B cell (primary cell): ENCODE measurements around the gene YJU2. TPM values are rescaled to one million over a fixed set of nuclear protein-coding genes. Genes with fewer than 3 reads are reported as not detected.

Experiments used
- ATAC-seq: fragments of 200-7000 bp; cut with Tn5 transposase; one replicate; pipeline ENCODE4 v1.10.0; 2021; ENCODE audit warnings: low read depth, mild to moderate bottlenecking, moderate number of reproducible peaks, moderate library complexity
- CTCF ChIA-PET: fragments of 350-600 bp; sonication (Branson Sonifier 250); formaldehyde crosslinking; loops from one replicate; lab custom pipeline; 2021; ENCODE audit warnings: antibody characterized with exemption, inconsistent platforms; lab: Charles Lee
- POLR2A ChIA-PET: fragments of 350-600 bp; sonication (Branson Sonifier 250); formaldehyde crosslinking; loops from one replicate; lab custom pipeline; 2021; ENCODE audit warnings: antibody characterized with exemption; lab: Charles Lee
- DNase-seq: peaks from one replicate; pipeline ENCODE4 v3.0.0; 2013
- H2AFZ ChIP-seq: 2 replicates; pipeline ENCODE4 v1.6.1; 2012; ENCODE audit warnings: mild to moderate bottlenecking, low read depth, low read length; ENCODE audit not compliant: insufficient read depth, poor library complexity, severe bottlenecking
- H3K27ac ChIP-seq, 2 donors: 1 replicate in 1 of 2; 2 replicates in 1 of 2; pipeline ENCODE4 v1.5.1; 2012 to 2013; ENCODE audit warnings: low read length in 2 of 2, mild to moderate bottlenecking in 2 of 2, moderate library complexity in 1 of 2
- H3K27me3 ChIP-seq, 4 experiments: fragments of 200-600 bp in 1 of 4; sonication (generic) in 1 of 4; replicated peaks in 1 of 4; 1 replicate in 2 of 4; 2 replicates in 2 of 4; pipeline versions ENCODE4 v1.6.1 to v1.7.0; 2013 to 2016; ENCODE audit warnings: low read length in 3 of 4, mild to moderate bottlenecking in 2 of 4, mixed read lengths in 1 of 4, moderate library complexity in 1 of 4; ENCODE audit not compliant: insufficient read depth in 4 of 4, control insufficient read depth in 3 of 4; ENCODE audit errors: control extremely low read depth in 1 of 4
- H3K36me3 ChIP-seq, 2 experiments: replicated peaks in 1 of 2; 1 replicate in 1 of 2; 2 replicates in 1 of 2; pipeline versions ENCODE4 v1.6.1 to v1.7.1; 2013; ENCODE audit warnings: low read length in 1 of 2; ENCODE audit not compliant: insufficient read depth in 2 of 2, control insufficient read depth in 1 of 2; ENCODE audit errors: control extremely low read depth in 1 of 2, extremely low read depth in 1 of 2
- H3K4me1 ChIP-seq, 2 donors: fragments of 200-600 bp in 1 of 2; sonication (generic) in 1 of 2; 1 replicate in 1 of 2; 2 replicates in 1 of 2; pipeline versions ENCODE4 v1.5.1 to v1.6.1; 2013 to 2017; ENCODE audit warnings: low read length in 2 of 2; ENCODE audit not compliant: control insufficient read depth in 2 of 2, insufficient read depth in 2 of 2
- H3K4me2 ChIP-seq: replicated peaks from 2 replicates; pipeline ENCODE3; 2012; ENCODE audit warnings: mild to moderate bottlenecking, low read depth, low read length; ENCODE audit not compliant: poor library complexity, severe bottlenecking
- H3K4me3 ChIP-seq, 5 experiments: fragments of 200-600 bp in 1 of 5; sonication (generic) in 1 of 5; 1 replicate in 3 of 5; 2 replicates in 2 of 5; pipeline versions ENCODE4 v1.5.1 to v1.7.0; 2011 to 2016; ENCODE audit warnings: low read length in 4 of 5, mild to moderate bottlenecking in 4 of 5, low read depth in 2 of 5, control low read depth in 1 of 5, moderate library complexity in 1 of 5; ENCODE audit not compliant: insufficient read depth in 1 of 5; ENCODE audit errors: control extremely low read depth in 1 of 5, extremely low read depth in 1 of 5
- H3K79me2 ChIP-seq: fragments of 200-600 bp; sonication (generic); one replicate; pipeline ENCODE4 v1.6.0; 2016; ENCODE audit warnings: low read length; ENCODE audit not compliant: control insufficient read depth, insufficient read depth
- H3K9ac ChIP-seq: fragments of 200-600 bp; sonication (generic); 2 replicates; pipeline ENCODE4 v1.6.1; 2017; ENCODE audit warnings: mild to moderate bottlenecking, low read length, moderate library complexity
- H3K9me3 ChIP-seq, 3 donors: one replicate each; pipeline versions ENCODE4 v1.6.1 to v1.7.1; 2013; ENCODE audit warnings: low read length in 2 of 3; ENCODE audit not compliant: control insufficient read depth in 2 of 3, insufficient read depth in 1 of 3; ENCODE audit errors: control extremely low read depth in 1 of 3
- H4K20me1 ChIP-seq: 2 replicates; pipeline ENCODE4 v1.6.0; 2012; ENCODE audit warnings: mild to moderate bottlenecking, low read length; ENCODE audit not compliant: insufficient read depth, control insufficient read depth, poor library complexity, severe bottlenecking
- H3K27ac Mint-ChIP-seq: one replicate; pipeline ENCODE4 v1.8.0; 2021; ENCODE audit warnings: mixed read lengths
- H3K27me3 Mint-ChIP-seq: one replicate; pipeline ENCODE4 v1.8.0; 2021; ENCODE audit warnings: mixed read lengths
- H3K4me1 Mint-ChIP-seq: one replicate; pipeline ENCODE4 v1.8.0; 2021; ENCODE audit warnings: mixed read lengths
- H3K4me3 Mint-ChIP-seq: one replicate; pipeline ENCODE4 v1.8.0; 2021; ENCODE audit warnings: mixed read lengths
- H3K9me3 Mint-ChIP-seq: one replicate; pipeline ENCODE4 v1.8.0; 2022; ENCODE audit warnings: mixed read lengths; ENCODE audit not compliant: insufficient read depth
- CTCF ChIP-seq: fragments of 200-600 bp; IDR thresholded peaks from one replicate; pipeline ENCODE4 v1.8.0; 2022; ENCODE audit warnings: antibody characterized with exemption, mild to moderate bottlenecking
- EZH2 ChIP-seq: IDR thresholded peaks from 2 replicates; pipeline ENCODE4 v1.6.1; 2012; ENCODE audit warnings: borderline replicate concordance, low read depth, mild to moderate bottlenecking, moderate library complexity, low read length; ENCODE audit not compliant: insufficient read depth, poor library complexity, severe bottlenecking
- WGBS: methylation state at CpG from one replicate; pipeline ENCODE4 v1.1.5; 2013; ENCODE audit warnings: missing lambda C conversion rate; ENCODE audit not compliant: insufficient coverage; 5-methylcytosine and 5-hydroxymethylcytosine counted together
- intact Hi-C: fragments of 100-400 bp; cut with micrococcal nuclease; formaldehyde crosslinking; loops from one replicate; pipeline ENCODE4 v1.10.0; 2022
- polyA plus RNA-seq: library from polyadenylated mRNA; depleted of rRNA; stranded (reverse); fragments of >200 nt; gene quantifications from 2 replicates; pipeline ENCODE4 v1.2.3, GENCODE V29; 2012
- total RNA-seq, 2 donors: library from RNA; stranded (reverse); fragments of 120-200 nt in 1 of 2; gene quantifications; 1 replicate in 1 of 2; 2 replicates in 1 of 2; pipeline versions ENCODE4 v1.2.3 to v1.2.4, GENCODE V29; 2013 to 2022

YJU2 gene
- total and polyA plus RNA-seq, 2 donors (not counting 1 experiment from before 2014, with no cell fraction given) = 40.3 to 45.7 TPM

DNA sequence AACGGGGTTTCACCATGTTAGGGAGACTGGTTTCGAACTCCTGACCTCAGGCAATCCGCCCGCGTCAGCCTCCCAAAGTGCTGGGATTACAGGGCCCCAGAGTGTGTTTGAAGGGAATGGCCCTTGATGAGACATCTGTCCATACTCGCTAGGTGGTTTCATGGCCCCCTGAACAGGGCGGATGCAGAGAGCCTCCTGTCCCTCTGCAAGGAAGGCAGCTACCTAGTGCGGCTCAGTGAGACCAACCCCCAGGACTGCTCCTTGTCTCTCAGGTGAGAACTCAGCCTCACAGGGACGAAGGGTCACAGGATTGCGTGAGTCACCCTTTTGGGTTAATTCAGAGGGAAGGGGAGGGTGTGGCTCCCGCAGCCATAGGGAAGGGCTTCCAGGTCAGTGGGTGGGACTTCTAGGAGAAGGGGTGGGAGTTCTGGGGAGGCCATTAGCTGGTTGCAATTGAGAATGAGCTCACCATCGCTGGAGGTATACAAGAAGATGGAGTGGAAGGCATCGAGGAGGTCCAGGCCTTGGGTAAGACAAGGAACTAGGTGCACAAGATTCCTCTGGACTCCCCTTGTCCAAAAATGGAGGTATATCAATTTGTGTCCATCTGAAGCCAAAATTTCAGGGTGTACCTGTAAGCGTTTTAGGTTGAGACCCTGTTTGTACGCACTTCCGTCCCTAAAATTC is 41.4 kb downstream of the YJU2 start:
- H3K4me1 ChIP-seq = no peaks in the 10 kb centered on the region
- ChIA-PET CTCF (no interaction called here), POLR2A (no interaction called here)
- no peak overlapping the region for H3K27ac ChIP-seq
- intact Hi-C loops = no loop called here
- no peaks in the 10 kb centered on the region for H3K36me3 ChIP-seq
- no peaks in the 10 kb centered on the region for H3K4me1 Mint-ChIP-seq
- no peak overlapping the region for H3K4me3 Mint-ChIP-seq
- no peaks in the 10 kb centered on the region for H4K20me1 ChIP-seq
- H3K9me3 ChIP-seq = peaks cover 0 to 5% (median 0%) of the 10 kb centered on the region in 3 donors
- ATAC-seq (no peak), DNase-seq (no peak)
- H3K27me3 Mint-ChIP-seq = peaks cover 5% of the 10 kb centered on the region
- no peak overlapping the region for H3K27ac Mint-ChIP-seq
- H3K4me2 ChIP-seq = no peak overlapping the region
- no peak overlapping the region for H3K9ac ChIP-seq
- H3K27me3 ChIP-seq = peaks cover 0 to 14% (median 1%) of the 10 kb centered on the region in 4 experiments
- H3K4me3 ChIP-seq = no peak overlapping the region
- TF ChIP-seq CTCF (no peak), EZH2 (no peak)
- no peaks in the 10 kb centered on the region for H3K9me3 Mint-ChIP-seq
- no peaks in the 10 kb centered on the region for H3K79me2 ChIP-seq
- 87% methylated on average over 13 of the region's 16 CpGs for WGBS
- H2AFZ ChIP-seq = no peak overlapping the region

DNA sequence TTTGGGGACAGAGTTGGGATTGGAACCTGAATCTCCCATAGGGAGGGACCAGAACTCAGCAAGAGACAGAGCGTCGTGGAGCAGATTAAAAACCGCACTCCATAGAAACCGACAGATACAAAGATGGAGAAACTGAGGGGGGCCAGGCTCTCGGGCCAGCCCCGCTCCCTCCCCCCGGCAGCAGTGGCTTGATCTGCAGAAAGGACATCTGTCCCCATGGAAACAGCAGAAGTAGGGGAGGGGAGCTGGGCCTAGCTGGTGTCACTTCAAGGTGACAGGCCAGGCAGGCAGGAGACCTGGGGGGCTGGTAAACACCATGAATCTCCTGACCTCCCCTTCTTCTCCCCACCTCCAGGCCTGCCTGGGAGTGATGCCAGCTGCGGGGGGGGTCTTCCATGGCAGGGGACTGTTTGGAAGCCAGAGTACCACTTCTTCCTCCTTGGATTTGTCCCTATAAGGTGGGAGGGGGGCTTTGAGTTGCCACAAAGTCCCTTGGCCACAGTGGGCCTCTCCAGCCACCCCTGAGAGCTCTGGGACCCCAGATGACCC is 44.4 kb downstream of the YJU2 start:
- WGBS = 92% methylated on average over 5 of the region's 8 CpGs
- no peaks in the 10 kb centered on the region for H3K9me3 Mint-ChIP-seq
- no peak overlapping the region for H3K4me2 ChIP-seq
- no peaks in the 10 kb centered on the region for H3K36me3 ChIP-seq
- no peak overlapping the region for H2AFZ ChIP-seq
- ChIA-PET CTCF (no interaction called here), POLR2A (no interaction called here)
- no peak overlapping the region for H3K27ac ChIP-seq
- TF ChIP-seq CTCF (no peak), EZH2 (no peak)
- no peak overlapping the region for H3K4me3 Mint-ChIP-seq
- peaks cover 0 to 9% (median 1%) of the 10 kb centered on the region in 4 experiments for H3K27me3 ChIP-seq
- H3K9ac ChIP-seq = no peak overlapping the region
- H3K27me3 Mint-ChIP-seq = peaks cover 5% of the 10 kb centered on the region
- H3K4me1 ChIP-seq = no peaks in the 10 kb centered on the region
- no peak overlapping the region for H3K4me3 ChIP-seq
- H3K9me3 ChIP-seq = no peaks in the 10 kb centered on the region
- DNase-seq (no peak), ATAC-seq (no peak)
- intact Hi-C loops = no loop called here
- no peaks in the 10 kb centered on the region for H3K4me1 Mint-ChIP-seq
- no peak overlapping the region for H3K27ac Mint-ChIP-seq
- no peaks in the 10 kb centered on the region for H4K20me1 ChIP-seq
- no peaks in the 10 kb centered on the region for H3K79me2 ChIP-seq
